Caco-2 (cell line): ENCODE data around the gene DIO1. TPM values are rescaled to one million over a fixed set of nuclear protein-coding genes. Genes with fewer than 3 reads are reported as not detected.

ENCODE experiments used
- BruUV-seq: library from RNA; stranded (reverse); fragments of 400-500 nt; replicated peaks from 2 replicates; lab custom pipeline; 2021; lab: Mats Ljungman, UMichigan
- CTCF ChIA-PET: fragments of 300-600 bp; sonication (Branson Sonifier 250); formaldehyde crosslinking; loops from one replicate; lab custom pipeline; 2022; ENCODE audit warnings: antibody characterized with exemption; lab: Charles Lee
- POLR2A ChIA-PET: fragments of 300-600 bp; sonication (Branson Sonifier 250); formaldehyde crosslinking; loops from one replicate; lab custom pipeline; 2022; ENCODE audit warnings: antibody characterized with exemption; lab: Charles Lee
- DNase-seq, 2 experiments: peaks; one replicate each; pipeline versions ENCODE4 v3.0.0 to v3.0.0-alpha.2; 2020 to 2022
- H3K27me3 ChIP-seq: replicated peaks from 2 replicates; pipeline ENCODE4 v1.6.0; 2011; ENCODE audit warnings: low read length; ENCODE audit not compliant: control insufficient read depth, insufficient read depth
- H3K36me3 ChIP-seq: 2 replicates; pipeline ENCODE4 v1.5.1; 2011; ENCODE audit warnings: low read length; ENCODE audit not compliant: control insufficient read depth, insufficient read depth
- H3K4me1 ChIP-seq: fragments of 250-450 bp; sonication (Bioruptor Pico); 2 replicates; pipeline ENCODE4 v1.5.1; 2020; ENCODE audit warnings: mild to moderate bottlenecking
- H3K4me3 ChIP-seq: 2 replicates; pipeline ENCODE4 v1.5.1; 2011; ENCODE audit warnings: low read depth, mild to moderate bottlenecking, control low read depth, low read length
- H3K9me3 ChIP-seq: fragments of 250-450 bp; sonication (Bioruptor Pico); 2 replicates; pipeline ENCODE4 v1.5.1; 2020; ENCODE audit warnings: mild to moderate bottlenecking, moderate library complexity
- H3K27ac Mint-ChIP-seq: one replicate; pipeline ENCODE4 v1.8.0; 2022; ENCODE audit warnings: mixed read lengths; ENCODE audit not compliant: unreplicated experiment
- H3K27me3 Mint-ChIP-seq: one replicate; pipeline ENCODE4 v1.8.0; 2022; ENCODE audit warnings: mixed read lengths; ENCODE audit not compliant: insufficient read depth, unreplicated experiment
- H3K36me3 Mint-ChIP-seq: one replicate; pipeline ENCODE4 v1.8.0; 2022; ENCODE audit warnings: mild to moderate bottlenecking, mixed read lengths; ENCODE audit not compliant: insufficient read depth, unreplicated experiment
- H3K4me1 Mint-ChIP-seq: one replicate; pipeline ENCODE4 v1.8.0; 2022; ENCODE audit warnings: low read depth, mixed read lengths; ENCODE audit not compliant: unreplicated experiment
- H3K4me3 Mint-ChIP-seq: one replicate; pipeline ENCODE4 v1.8.0; 2022; ENCODE audit warnings: mild to moderate bottlenecking, moderate library complexity, mixed read lengths; ENCODE audit not compliant: unreplicated experiment
- H3K9me3 Mint-ChIP-seq: one replicate; pipeline ENCODE4 v1.8.0; 2022; ENCODE audit warnings: mixed read lengths; ENCODE audit not compliant: unreplicated experiment
- intact Hi-C: fragments of 100-400 bp; cut with micrococcal nuclease; formaldehyde crosslinking; loops from one replicate; pipeline ENCODE4 v1.10.0; 2022; ENCODE audit not compliant: unreplicated experiment
- total RNA-seq: library from RNA; stranded (reverse); gene quantifications from 2 replicates; pipeline ENCODE4 v1.2.3, GENCODE V29; 2022
- TF ChIP-seq, protein P1 (sequence below), 2 experiments: fragments of 200-600 bp in 1 of 2; IDR thresholded peaks; 1 replicate in 1 of 2; 2 replicates in 1 of 2; pipeline versions ENCODE4 v1.5.1 to v1.8.0; 2011 to 2022; ENCODE audit warnings: antibody characterized with exemption in 1 of 2, control low read depth in 1 of 2, inconsistent platforms in 1 of 2, low read depth in 1 of 2, low read length in 1 of 2, mild to moderate bottlenecking in 1 of 2, moderate library complexity in 1 of 2; ENCODE audit not compliant: insufficient read depth in 1 of 2, severe bottlenecking in 1 of 2, unreplicated experiment in 1 of 2

DIO1 gene
- total RNA-seq, 1 experiment from 2014 or later: 7.1 TPM

DNA sequence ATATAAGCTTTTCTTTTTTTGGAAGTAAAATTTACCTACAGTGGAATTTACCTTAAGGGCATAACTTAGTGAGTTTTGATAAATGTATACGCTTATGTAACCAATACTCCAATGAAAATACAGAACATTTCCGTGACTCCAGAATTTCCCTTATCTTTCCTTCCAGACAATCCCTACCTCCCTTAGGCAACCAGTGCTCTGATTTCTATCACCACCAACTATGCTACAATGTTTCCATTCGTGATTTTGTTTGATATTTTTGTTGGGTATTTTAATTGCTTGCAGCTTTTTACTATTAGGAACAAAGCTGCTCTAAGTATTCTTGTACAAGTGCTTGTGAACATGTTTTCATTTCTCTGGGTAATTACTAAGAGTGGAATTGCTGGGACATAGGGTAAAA is 36.9 kb downstream of the DIO1 start:
- Mint-ChIP-seq H3K9me3 (peaks cover 6% of the 10 kb centered on the region), H3K4me1 (peaks cover 10% of the 10 kb centered on the region), H3K27ac (no peak overlapping the region), H3K4me3 (no peak overlapping the region), H3K36me3 (peaks cover 5% of the 10 kb centered on the region), H3K27me3 (no peaks in the 10 kb centered on the region)
- DNase-seq: no peak
- Histone ChIP-seq H3K4me3 (no peak overlapping the region), H3K36me3 (peaks cover 1% of the 10 kb centered on the region; the same call in 1 of the 2 replicates), H3K4me1 (peaks cover 20% of the 10 kb centered on the region), H3K9me3 (peaks cover 10% of the 10 kb centered on the region; the same call in 1 of the 2 replicates), H3K27me3 (no peaks in the 10 kb centered on the region)
- BruUV-seq: no TSS peak
- ChIA-PET POLR2A (no interaction called here), CTCF (no interaction called here)
- intact Hi-C loops: no loop called here
- TF ChIP-seq, protein P1, sequence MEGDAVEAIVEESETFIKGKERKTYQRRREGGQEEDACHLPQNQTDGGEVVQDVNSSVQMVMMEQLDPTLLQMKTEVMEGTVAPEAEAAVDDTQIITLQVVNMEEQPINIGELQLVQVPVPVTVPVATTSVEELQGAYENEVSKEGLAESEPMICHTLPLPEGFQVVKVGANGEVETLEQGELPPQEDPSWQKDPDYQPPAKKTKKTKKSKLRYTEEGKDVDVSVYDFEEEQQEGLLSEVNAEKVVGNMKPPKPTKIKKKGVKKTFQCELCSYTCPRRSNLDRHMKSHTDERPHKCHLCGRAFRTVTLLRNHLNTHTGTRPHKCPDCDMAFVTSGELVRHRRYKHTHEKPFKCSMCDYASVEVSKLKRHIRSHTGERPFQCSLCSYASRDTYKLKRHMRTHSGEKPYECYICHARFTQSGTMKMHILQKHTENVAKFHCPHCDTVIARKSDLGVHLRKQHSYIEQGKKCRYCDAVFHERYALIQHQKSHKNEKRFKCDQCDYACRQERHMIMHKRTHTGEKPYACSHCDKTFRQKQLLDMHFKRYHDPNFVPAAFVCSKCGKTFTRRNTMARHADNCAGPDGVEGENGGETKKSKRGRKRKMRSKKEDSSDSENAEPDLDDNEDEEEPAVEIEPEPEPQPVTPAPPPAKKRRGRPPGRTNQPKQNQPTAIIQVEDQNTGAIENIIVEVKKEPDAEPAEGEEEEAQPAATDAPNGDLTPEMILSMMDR (IDR thresholded peaks at IDR 0.05; ENCODE audit: insufficient read depth in 1 of 2, low read depth in 1 of 2, low read length in 1 of 2, severe bottlenecking in 1 of 2, unreplicated experiment in 1 of 2): no peak

- Mint-ChIP-seq H3K4me3 (no peak overlapping the region), H3K27me3 (no peaks in the 10 kb centered on the region), H3K4me1 (peaks cover 10% of the 10 kb centered on the region), H3K27ac (no peak overlapping the region), H3K9me3 (peaks cover 6% of the 10 kb centered on the region), H3K36me3 (peaks cover 6% of the 10 kb centered on the region)
- TF ChIP-seq, protein P1 (IDR thresholded peaks at IDR 0.05; ENCODE audit: insufficient read depth in 1 of 2, low read depth in 1 of 2, low read length in 1 of 2, severe bottlenecking in 1 of 2, unreplicated experiment in 1 of 2): no peak
- Histone ChIP-seq H3K27me3 (no peaks in the 10 kb centered on the region), H3K36me3 (peaks cover 1% of the 10 kb centered on the region; the same call in 1 of the 2 replicates), H3K4me3 (no peak overlapping the region), H3K9me3 (peaks cover 10% of the 10 kb centered on the region; the same call in 1 of the 2 replicates), H3K4me1 (peaks cover 20% of the 10 kb centered on the region)
- POLR2A ChIA-PET: no interaction called here
- CTCF ChIA-PET: no interaction called here
- DNase-seq: no peak
- intact Hi-C loops: no loop called here
- no TSS peak for BruUV-seq
Measured at GRCh38 chr1:53931523-53931922, 37.5 kb downstream of the DIO1 start.

GRCh38 chr1:53934170-53934765 is 40.3 kb downstream of the DIO1 start:
- no peak overlapping the region for H3K4me3 ChIP-seq
- DNase-seq: no peak
- Mint-ChIP-seq H3K27me3 (no peaks in the 10 kb centered on the region), H3K27ac (no peak overlapping the region), H3K36me3 (peaks cover 22% of the 10 kb centered on the region), H3K4me1 (peaks cover 10% of the 10 kb centered on the region), H3K4me3 (no peak overlapping the region), H3K9me3 (peaks cover 6% of the 10 kb centered on the region)
- H3K4me1 ChIP-seq: peaks cover 16% of the 10 kb centered on the region
- ChIA-PET POLR2A (no interaction called here), CTCF (no interaction called here)
- H3K27me3 ChIP-seq: no peaks in the 10 kb centered on the region
- H3K36me3 ChIP-seq: peaks cover 1% of the 10 kb centered on the region; the same call in 1 of the 2 replicates
- H3K9me3 ChIP-seq: peaks cover 10% of the 10 kb centered on the region; the same call in 1 of the 2 replicates
- TF ChIP-seq, protein P1 (IDR thresholded peaks at IDR 0.05; ENCODE audit: insufficient read depth in 1 of 2, low read depth in 1 of 2, low read length in 1 of 2, severe bottlenecking in 1 of 2, unreplicated experiment in 1 of 2): no peak
- intact Hi-C loops: no loop called here
- no TSS peak for BruUV-seq
